CD8-positive, alpha-beta memory T cell (primary cell): ENCODE results near the gene VEGFA. TPM values are rescaled to one million over a fixed set of nuclear protein-coding genes. Genes with fewer than 3 reads are reported as not detected.

Experiments
- CTCF ChIA-PET: fragments of 350-600 bp; sonication (Branson Sonifier 250); formaldehyde crosslinking; loops from one replicate; lab custom pipeline; 2021; ENCODE audit warnings: antibody characterized with exemption; lab: Charles Lee
- POLR2A ChIA-PET: fragments of 350-600 bp; sonication (Branson Sonifier 250); formaldehyde crosslinking; loops from one replicate; lab custom pipeline; 2021; ENCODE audit warnings: antibody characterized with exemption; lab: Charles Lee
- DNase-seq, 5 donors: peaks; one replicate each; pipeline versions ENCODE4 v3.0.0 to v3.0.0-alpha.2; 2020 to 2022; ENCODE audit warnings: mixed read lengths in 1 of 5
- H3K27ac ChIP-seq: one replicate; pipeline ENCODE4 v1.7.0; 2013; ENCODE audit warnings: low read depth, mild to moderate bottlenecking, low read length, moderate library complexity
- H3K27me3 ChIP-seq: 2 replicates; pipeline ENCODE4 v1.7.0; 2013; ENCODE audit warnings: low read length, mild to moderate bottlenecking; ENCODE audit not compliant: insufficient read depth, poor library complexity, severe bottlenecking
- H3K36me3 ChIP-seq: 2 replicates; pipeline ENCODE4 v1.7.0; 2013; ENCODE audit warnings: mild to moderate bottlenecking, low read length, moderate library complexity; ENCODE audit not compliant: insufficient read depth
- H3K4me1 ChIP-seq: 2 replicates; pipeline ENCODE4 v1.7.0; 2013; ENCODE audit warnings: mild to moderate bottlenecking, low read length, moderate library complexity; ENCODE audit not compliant: insufficient read depth
- H3K4me3 ChIP-seq: 2 replicates; pipeline ENCODE4 v1.7.0; 2013; ENCODE audit warnings: mild to moderate bottlenecking, low read length
- H3K9me3 ChIP-seq: 2 replicates; pipeline ENCODE4 v1.7.0; 2013; ENCODE audit warnings: mild to moderate bottlenecking, low read length
- H3K27ac Mint-ChIP-seq, 8 donors: one replicate each; pipeline ENCODE4 v1.8.0; 2020 to 2021; ENCODE audit warnings: mixed read lengths in 8 of 8, mild to moderate bottlenecking in 6 of 8, inconsistent platforms in 3 of 8, moderate library complexity in 3 of 8
- H3K27me3 Mint-ChIP-seq, 2 donors: one replicate each; pipeline ENCODE4 v1.8.0; 2020 to 2021; ENCODE audit warnings: mixed read lengths in 2 of 2, mild to moderate bottlenecking in 1 of 2, moderate library complexity in 1 of 2
- H3K36me3 Mint-ChIP-seq, 3 donors: one replicate each; pipeline ENCODE4 v1.8.0; 2020 to 2021; ENCODE audit warnings: mixed read lengths in 3 of 3, inconsistent platforms in 1 of 3, mild to moderate bottlenecking in 1 of 3
- H3K4me1 Mint-ChIP-seq, 3 donors: one replicate each; pipeline ENCODE4 v1.8.0; 2020 to 2021; ENCODE audit warnings: mixed read lengths in 3 of 3, inconsistent platforms in 1 of 3, mild to moderate bottlenecking in 1 of 3
- H3K4me3 Mint-ChIP-seq, 7 donors: one replicate each; pipeline ENCODE4 v1.8.0; 2020 to 2021; ENCODE audit warnings: mixed read lengths in 7 of 7, mild to moderate bottlenecking in 6 of 7, moderate library complexity in 4 of 7, inconsistent platforms in 2 of 7
- H3K9me3 Mint-ChIP-seq, 5 donors: one replicate each; pipeline ENCODE4 v1.8.0; 2020 to 2022; ENCODE audit warnings: mixed read lengths in 5 of 5, mild to moderate bottlenecking in 3 of 5, moderate library complexity in 2 of 5, inconsistent platforms in 1 of 5
- polyA plus RNA-seq: library from polyadenylated mRNA; unstranded; fragments of 300-500 nt; fragmentation: Illumina TruSeq; gene quantifications from one replicate; pipeline ENCODE4 v1.2.3, GENCODE V29; 2021
- total RNA-seq, 2 experiments: library from RNA; stranded (reverse); gene quantifications; one replicate each; pipeline ENCODE4 v1.2.3, GENCODE V29; 2021

Gene VEGFA
- total and polyA plus RNA-seq, 3 experiments from 2014 or later, result 16.4 to 17.5 TPM; not detected in 1

DNA sequence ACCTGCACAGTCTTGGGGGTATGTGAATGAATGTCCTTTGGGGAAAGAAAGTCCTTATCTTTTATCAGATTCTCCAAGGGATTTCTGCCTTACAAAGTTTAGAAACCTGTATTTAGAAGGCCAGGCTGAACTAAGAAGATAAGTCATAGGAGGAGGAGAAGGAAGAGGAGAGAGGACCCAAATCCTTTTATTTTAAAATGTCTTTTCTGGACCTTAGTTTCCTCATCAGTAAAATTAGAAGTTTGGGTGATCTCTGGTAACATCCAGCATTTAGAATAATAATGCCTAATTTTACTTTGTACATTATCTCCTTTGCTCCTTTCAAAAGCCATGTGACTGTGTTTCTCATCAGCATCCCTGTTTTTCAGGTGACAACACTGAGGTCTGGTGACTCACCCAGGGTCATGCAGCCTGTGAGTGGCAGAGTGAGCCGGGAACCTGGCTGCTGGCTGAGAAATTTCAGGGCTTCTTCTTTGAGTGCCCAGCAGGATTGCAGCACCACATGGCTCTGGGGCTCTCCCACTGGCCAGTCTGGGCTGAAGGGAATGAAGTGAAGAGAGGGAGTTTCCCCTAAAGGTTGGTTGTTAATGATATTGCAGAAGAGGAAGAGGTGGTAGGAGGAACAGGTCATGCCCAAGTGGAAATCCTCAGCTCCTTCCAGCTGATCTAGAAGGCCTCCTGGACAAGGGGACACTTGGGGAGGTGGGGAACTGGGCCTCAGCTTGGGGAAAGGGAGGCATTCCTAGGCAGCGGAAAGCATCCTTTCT lies 34.0 kb downstream of the VEGFA start:
- no peak for DNase-seq
- Histone ChIP-seq H3K27me3 (no peaks in the 10 kb centered on the region), H3K27ac (no peak overlapping the region), H3K4me3 (no peak overlapping the region), H3K4me1 (peaks cover 8% of the 10 kb centered on the region), H3K9me3 (no peaks in the 10 kb centered on the region), H3K36me3 (no peaks in the 10 kb centered on the region)
- H3K4me1 Mint-ChIP-seq, result peaks cover 0 to 5% (median 3%) of the 10 kb centered on the region in 3 donors
- H3K4me3 Mint-ChIP-seq, result no peak overlapping the region
- CTCF ChIA-PET, result interaction anchor here (1.1 kb wide), 1 partner anchor 10 kb away, joined by 3 read pairs; no protein-coding TSS in a partner anchor
- no peaks in the 10 kb centered on the region for H3K9me3 Mint-ChIP-seq
- H3K27ac Mint-ChIP-seq, result no peak overlapping the region
- peaks cover 0 to 1% of the 10 kb centered on the region in 2 donors for H3K27me3 Mint-ChIP-seq
- H3K36me3 Mint-ChIP-seq, result no peaks in the 10 kb centered on the region
- POLR2A ChIA-PET, result no interaction called here

GRCh38 chr6:43804550-43805223 lies 34.7 kb downstream of the VEGFA start:
- DNase-seq, result no peak
- Mint-ChIP-seq H3K27ac (no peak overlapping the region), H3K9me3 (no peaks in the 10 kb centered on the region), H3K4me1 (peaks cover 0 to 3% (median 2%) of the 10 kb centered on the region in 3 donors), H3K27me3 (peaks cover 3% of the 10 kb centered on the region in 2 donors), H3K36me3 (no peaks in the 10 kb centered on the region), H3K4me3 (no peak overlapping the region)
- H3K9me3 ChIP-seq, result no peaks in the 10 kb centered on the region
- H3K4me3 ChIP-seq, result no peak overlapping the region
- H3K27ac ChIP-seq, result no peak overlapping the region
- H3K4me1 ChIP-seq, result peaks cover 3% of the 10 kb centered on the region
- H3K27me3 ChIP-seq, result no peaks in the 10 kb centered on the region
- ChIA-PET POLR2A (no interaction called here), CTCF (no interaction called here)
- no peaks in the 10 kb centered on the region for H3K36me3 ChIP-seq

GRCh38 chr6:43805699-43806042 lies 35.7 kb downstream of the VEGFA start:
- DNase-seq, result no peak
- no peak overlapping the region for H3K4me3 Mint-ChIP-seq
- Histone ChIP-seq H3K9me3 (no peaks in the 10 kb centered on the region), H3K4me3 (no peak overlapping the region), H3K36me3 (no peaks in the 10 kb centered on the region), H3K4me1 (no peaks in the 10 kb centered on the region), H3K27ac (no peak overlapping the region), H3K27me3 (no peaks in the 10 kb centered on the region)
- peaks cover 2 to 3% of the 10 kb centered on the region in 2 donors for H3K27me3 Mint-ChIP-seq
- H3K4me1 Mint-ChIP-seq, result no peaks in the 10 kb centered on the region
- ChIA-PET CTCF (no interaction called here), POLR2A (no interaction called here)
- H3K27ac Mint-ChIP-seq, result peak overlapping the region in 1 of 8 donors; percentile 7
- no peaks in the 10 kb centered on the region for H3K9me3 Mint-ChIP-seq
- H3K36me3 Mint-ChIP-seq, result no peaks in the 10 kb centered on the region

DNA sequence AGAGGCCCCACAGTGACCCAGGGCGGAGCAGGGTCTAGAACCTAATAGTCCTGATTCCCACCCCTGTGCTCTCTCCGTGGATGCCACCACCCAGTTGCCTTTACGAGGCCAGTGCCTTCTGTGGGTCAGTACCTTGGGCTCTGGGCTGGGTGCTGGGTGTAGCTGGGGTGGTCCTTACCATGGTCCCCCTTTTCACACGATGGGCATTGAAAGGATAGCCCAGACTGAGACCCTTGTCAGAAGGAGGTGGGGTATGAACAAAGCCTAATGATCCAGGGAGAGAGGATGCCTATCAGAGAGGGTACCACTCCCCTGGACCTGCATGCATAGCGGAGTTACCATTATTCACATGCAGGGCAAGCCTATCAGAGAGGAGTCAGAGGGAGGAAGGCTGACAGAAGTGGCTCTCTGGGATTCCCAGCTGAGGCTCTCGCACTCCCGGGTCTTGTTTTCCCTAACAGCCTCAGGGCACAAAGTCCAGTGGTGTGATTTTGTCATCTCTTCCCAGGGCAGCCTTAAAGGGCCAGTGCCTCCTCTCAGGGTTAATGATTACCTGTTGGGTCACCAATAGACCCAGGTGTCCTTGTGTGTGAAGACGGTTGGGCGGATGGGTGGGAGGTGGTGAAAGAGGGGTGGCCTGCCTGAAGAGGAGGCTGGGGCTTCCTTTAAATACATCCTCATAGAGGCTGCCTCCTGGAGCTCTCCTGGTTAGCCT lies 36.2 kb downstream of the VEGFA start:
- no peak overlapping the region for H3K27ac ChIP-seq
- no peaks in the 10 kb centered on the region for H3K36me3 ChIP-seq
- DNase-seq, result no peak
- ChIA-PET POLR2A (interaction anchor here (0.5 kb wide), 1 partner anchor 13 kb away, joined by 8 read pairs; no protein-coding TSS in a partner anchor), CTCF (no interaction called here)
- H3K4me3 ChIP-seq, result no peak overlapping the region
- no peaks in the 10 kb centered on the region for H3K4me1 ChIP-seq
- H3K9me3 ChIP-seq, result no peaks in the 10 kb centered on the region
- Mint-ChIP-seq H3K4me3 (no peak overlapping the region), H3K27me3 (peaks cover 2 to 3% of the 10 kb centered on the region in 2 donors), H3K27ac (no peak overlapping the region), H3K4me1 (no peaks in the 10 kb centered on the region), H3K36me3 (no peaks in the 10 kb centered on the region), H3K9me3 (no peaks in the 10 kb centered on the region)
- no peaks in the 10 kb centered on the region for H3K27me3 ChIP-seq

- Mint-ChIP-seq H3K9me3 (no peaks in the 10 kb centered on the region), H3K27ac (no peak overlapping the region), H3K27me3 (peaks cover 2 to 3% of the 10 kb centered on the region in 2 donors), H3K36me3 (no peaks in the 10 kb centered on the region), H3K4me3 (no peak overlapping the region), H3K4me1 (no peaks in the 10 kb centered on the region)
- Histone ChIP-seq H3K9me3 (no peaks in the 10 kb centered on the region), H3K27ac (no peak overlapping the region), H3K4me3 (no peak overlapping the region), H3K36me3 (no peaks in the 10 kb centered on the region), H3K4me1 (no peaks in the 10 kb centered on the region), H3K27me3 (no peaks in the 10 kb centered on the region)
- DNase-seq, result no peak
- ChIA-PET POLR2A (interaction anchor here (0.5 kb wide), 1 partner anchor 12 kb away, joined by 8 read pairs; no protein-coding TSS in a partner anchor), CTCF (no interaction called here)
These were observed 36.8 kb downstream of the VEGFA start for GRCh38 chr6:43806758-43807227.

DNA sequence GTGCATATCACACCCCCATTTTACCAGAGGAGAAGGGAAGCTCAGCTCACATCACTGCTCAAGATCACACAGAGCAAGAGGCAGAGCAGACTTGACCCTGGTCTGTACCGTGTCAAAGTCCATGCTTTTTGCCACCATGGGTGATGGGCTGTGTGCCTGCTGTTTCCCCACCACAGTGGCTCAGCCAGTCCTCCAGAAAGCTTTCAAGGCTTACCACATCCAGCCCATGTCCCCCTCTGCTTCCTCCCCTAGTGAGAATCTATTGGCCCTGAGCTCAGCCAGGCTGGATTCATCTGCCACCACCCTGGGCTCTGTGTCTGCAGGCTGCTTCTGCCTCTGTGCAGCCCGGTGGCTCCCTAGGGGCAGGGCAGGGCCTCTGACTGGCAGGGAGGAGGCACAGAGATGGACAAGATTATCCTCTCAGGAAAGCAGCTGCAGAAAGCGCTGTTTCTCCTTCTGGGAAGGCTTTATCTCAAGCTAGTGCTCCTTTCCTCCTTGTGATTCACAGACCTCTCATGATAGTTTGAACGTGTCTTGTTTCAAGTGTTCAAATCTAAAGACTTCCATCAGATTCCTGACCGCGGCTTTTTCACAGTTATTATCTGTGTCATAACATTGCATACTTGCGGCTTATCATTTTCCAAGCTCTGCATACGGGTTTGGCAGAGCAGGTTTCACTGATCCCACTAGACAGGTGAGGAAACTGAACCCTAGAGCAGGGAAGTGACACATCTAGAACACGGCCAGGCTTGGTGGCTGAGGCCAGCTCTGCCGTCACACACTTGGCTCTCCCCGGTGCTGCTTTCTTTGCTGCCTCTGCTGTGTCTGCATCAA lies 37.4 kb downstream of the VEGFA start:
- Histone ChIP-seq H3K27ac (no peak overlapping the region), H3K27me3 (no peaks in the 10 kb centered on the region), H3K36me3 (no peaks in the 10 kb centered on the region), H3K9me3 (no peaks in the 10 kb centered on the region), H3K4me1 (no peaks in the 10 kb centered on the region), H3K4me3 (no peak overlapping the region)
- Mint-ChIP-seq H3K9me3 (no peaks in the 10 kb centered on the region), H3K27ac (no peak overlapping the region), H3K27me3 (peaks cover 2 to 3% of the 10 kb centered on the region in 2 donors), H3K36me3 (no peaks in the 10 kb centered on the region), H3K4me1 (no peaks in the 10 kb centered on the region), H3K4me3 (no peak overlapping the region)
- CTCF ChIA-PET, result no interaction called here
- POLR2A ChIA-PET, result no interaction called here
- no peak for DNase-seq

GRCh38 chr6:43808412-43808811 lies 38.4 kb downstream of the VEGFA start:
- no peak overlapping the region for H3K27ac ChIP-seq
- no peaks in the 10 kb centered on the region for H3K36me3 ChIP-seq
- Mint-ChIP-seq H3K4me1 (peaks cover 6% of the 10 kb centered on the region in 3 donors), H3K4me3 (no peak overlapping the region), H3K27me3 (peaks cover 2 to 3% of the 10 kb centered on the region in 2 donors), H3K36me3 (no peaks in the 10 kb centered on the region), H3K9me3 (no peaks in the 10 kb centered on the region), H3K27ac (no peak overlapping the region)
- H3K9me3 ChIP-seq, result no peaks in the 10 kb centered on the region
- no peaks in the 10 kb centered on the region for H3K4me1 ChIP-seq
- CTCF ChIA-PET, result no interaction called here
- POLR2A ChIA-PET, result no interaction called here
- H3K27me3 ChIP-seq, result no peaks in the 10 kb centered on the region
- H3K4me3 ChIP-seq, result no peak overlapping the region
- DNase-seq, result no peak
